Measurements from ENCODE around the gene GNG3.

Gene GNG3

GRCh38 chr11:62715150-62716130 is 8.0 kb downstream of the GNG3 start:
- H4K20me1 ChIP-seq (ENCODE audit: insufficient read depth, low read length, poor library complexity, severe bottlenecking), result peaks cover 73% of the 10 kb centered on the region
- TF ChIP-seq, protein P1, sequence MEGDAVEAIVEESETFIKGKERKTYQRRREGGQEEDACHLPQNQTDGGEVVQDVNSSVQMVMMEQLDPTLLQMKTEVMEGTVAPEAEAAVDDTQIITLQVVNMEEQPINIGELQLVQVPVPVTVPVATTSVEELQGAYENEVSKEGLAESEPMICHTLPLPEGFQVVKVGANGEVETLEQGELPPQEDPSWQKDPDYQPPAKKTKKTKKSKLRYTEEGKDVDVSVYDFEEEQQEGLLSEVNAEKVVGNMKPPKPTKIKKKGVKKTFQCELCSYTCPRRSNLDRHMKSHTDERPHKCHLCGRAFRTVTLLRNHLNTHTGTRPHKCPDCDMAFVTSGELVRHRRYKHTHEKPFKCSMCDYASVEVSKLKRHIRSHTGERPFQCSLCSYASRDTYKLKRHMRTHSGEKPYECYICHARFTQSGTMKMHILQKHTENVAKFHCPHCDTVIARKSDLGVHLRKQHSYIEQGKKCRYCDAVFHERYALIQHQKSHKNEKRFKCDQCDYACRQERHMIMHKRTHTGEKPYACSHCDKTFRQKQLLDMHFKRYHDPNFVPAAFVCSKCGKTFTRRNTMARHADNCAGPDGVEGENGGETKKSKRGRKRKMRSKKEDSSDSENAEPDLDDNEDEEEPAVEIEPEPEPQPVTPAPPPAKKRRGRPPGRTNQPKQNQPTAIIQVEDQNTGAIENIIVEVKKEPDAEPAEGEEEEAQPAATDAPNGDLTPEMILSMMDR (conservative IDR thresholded peaks at IDR 0.05; ENCODE audit: low read length), result no peak; the same call in 1 of the 2 replicates
- no peak for TF ChIP-seq EZH2phosphoT487 (IDR thresholded peaks at IDR 0.05; ENCODE audit: borderline replicate concordance)
- H2AFZ ChIP-seq (ENCODE audit: low read length), result no peak overlapping the region
- H3K27me3 ChIP-seq (ENCODE audit: insufficient read depth, low read length, poor library complexity, severe bottlenecking), result no peaks in the 10 kb centered on the region
- H3F3A ChIP-seq (ENCODE audit: low read depth), result peaks cover 7% of the 10 kb centered on the region; the same call in 1 of the 2 replicates
- H3K36me3 ChIP-seq (ENCODE audit: insufficient read depth, low read length), result peaks cover 94% of the 10 kb centered on the region
- no peak overlapping the region for H3K4me3 ChIP-seq (ENCODE audit: low read length, poor library complexity, severe bottlenecking)
- H3K79me2 ChIP-seq (ENCODE audit: insufficient read depth, low read length), result peaks cover 69% of the 10 kb centered on the region
- H3K9me3 ChIP-seq (ENCODE audit: insufficient read depth, low read depth, low read length), result no peaks in the 10 kb centered on the region
- H3K9me2 ChIP-seq (replicated peaks; ENCODE audit: low read depth, low read length), result no peaks in the 10 kb centered on the region
- no peak overlapping the region for H3K4me2 ChIP-seq (ENCODE audit: low read depth, low read length, poor library complexity, severe bottlenecking)
- no peak overlapping the region for H3K9ac ChIP-seq (ENCODE audit: low read depth, low read length, poor library complexity, severe bottlenecking)
- H3K4me1 ChIP-seq (ENCODE audit: insufficient read depth, low read length, poor library complexity, severe bottlenecking), result peaks cover 6% of the 10 kb centered on the region

DNA sequence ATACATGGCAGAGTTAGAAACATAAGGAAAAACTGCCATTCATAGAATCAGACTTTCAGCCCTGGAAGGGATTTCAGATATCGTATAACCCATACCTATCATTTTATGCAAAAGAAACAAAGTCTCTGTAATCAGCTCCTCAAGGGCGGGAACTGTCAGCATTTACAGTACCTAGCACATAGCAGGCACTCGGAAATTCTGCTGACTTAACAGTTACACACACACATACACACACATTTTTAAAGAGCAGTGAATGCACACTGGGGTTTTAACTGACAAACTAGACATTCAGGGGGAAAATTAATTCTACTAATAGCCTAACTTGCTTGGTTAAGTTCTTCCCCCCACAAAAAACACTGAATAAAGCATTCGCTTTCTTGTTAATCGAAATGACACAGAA is 8.7 kb downstream of the GNG3 start:
- peak overlapping the region; percentile 6 for H3K4me2 ChIP-seq (ENCODE audit: low read depth, low read length, poor library complexity, severe bottlenecking)
- H2AFZ ChIP-seq (ENCODE audit: low read length), result no peak overlapping the region
- no peak for TF ChIP-seq EZH2phosphoT487 (IDR thresholded peaks at IDR 0.05; ENCODE audit: borderline replicate concordance)
- TF ChIP-seq, protein P1 (conservative IDR thresholded peaks at IDR 0.05; ENCODE audit: low read length), result no peak
- peaks cover 10% of the 10 kb centered on the region for H3K4me1 ChIP-seq (ENCODE audit: insufficient read depth, low read length, poor library complexity, severe bottlenecking)
- peaks cover 77% of the 10 kb centered on the region for H3K79me2 ChIP-seq (ENCODE audit: insufficient read depth, low read length)
- no peaks in the 10 kb centered on the region for H3K27me3 ChIP-seq (ENCODE audit: insufficient read depth, low read length, poor library complexity, severe bottlenecking)
- H4K20me1 ChIP-seq (ENCODE audit: insufficient read depth, low read length, poor library complexity, severe bottlenecking), result peaks cover 77% of the 10 kb centered on the region
- peaks cover 7% of the 10 kb centered on the region; the same call in 1 of the 2 replicates for H3F3A ChIP-seq (ENCODE audit: low read depth)
- peaks cover 96% of the 10 kb centered on the region for H3K36me3 ChIP-seq (ENCODE audit: insufficient read depth, low read length)
- no peaks in the 10 kb centered on the region for H3K9me3 ChIP-seq (ENCODE audit: insufficient read depth, low read depth, low read length)
- no peak overlapping the region for H3K4me3 ChIP-seq (ENCODE audit: low read length, poor library complexity, severe bottlenecking)
- no peaks in the 10 kb centered on the region for H3K9me2 ChIP-seq (replicated peaks; ENCODE audit: low read depth, low read length)
- H3K9ac ChIP-seq (ENCODE audit: low read depth, low read length, poor library complexity, severe bottlenecking), result peak overlapping the region; percentile 10

DNA sequence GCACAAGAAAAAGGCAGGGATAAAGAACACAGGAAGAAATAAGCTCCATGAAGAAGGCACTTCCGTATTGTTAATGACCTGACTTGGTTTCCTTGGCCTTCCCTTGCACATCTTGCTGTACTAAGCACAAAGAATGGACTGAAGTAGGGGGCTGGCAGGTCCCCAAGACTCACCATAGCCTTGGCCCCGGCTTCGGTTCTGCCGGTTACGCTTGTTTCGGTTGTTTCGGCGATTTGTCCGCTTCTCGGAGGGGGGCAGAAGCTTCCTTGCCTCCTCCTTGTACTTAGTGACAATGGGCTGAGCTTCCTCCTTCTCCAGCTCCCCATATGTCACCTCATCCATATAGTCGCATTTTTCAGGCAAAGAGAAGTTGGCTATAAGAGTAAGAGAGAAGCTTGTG is 9.3 kb downstream of the GNG3 start:
- TF ChIP-seq EZH2phosphoT487 (IDR thresholded peaks at IDR 0.05; ENCODE audit: borderline replicate concordance), result no peak
- TF ChIP-seq, protein P1 (conservative IDR thresholded peaks at IDR 0.05; ENCODE audit: low read length), result no peak
- no peaks in the 10 kb centered on the region for H3K27me3 ChIP-seq (ENCODE audit: insufficient read depth, low read length, poor library complexity, severe bottlenecking)
- peaks cover 97% of the 10 kb centered on the region for H3K36me3 ChIP-seq (ENCODE audit: insufficient read depth, low read length)
- H3K4me1 ChIP-seq (ENCODE audit: insufficient read depth, low read length, poor library complexity, severe bottlenecking), result peaks cover 13% of the 10 kb centered on the region
- H3K4me2 ChIP-seq (ENCODE audit: low read depth, low read length, poor library complexity, severe bottlenecking), result peak overlapping the region; percentile 6
- H3K9me3 ChIP-seq (ENCODE audit: insufficient read depth, low read depth, low read length), result no peaks in the 10 kb centered on the region
- H4K20me1 ChIP-seq (ENCODE audit: insufficient read depth, low read length, poor library complexity, severe bottlenecking), result peaks cover 79% of the 10 kb centered on the region
- no peak overlapping the region for H3K4me3 ChIP-seq (ENCODE audit: low read length, poor library complexity, severe bottlenecking)
- peaks cover 7% of the 10 kb centered on the region; the same call in 1 of the 2 replicates for H3F3A ChIP-seq (ENCODE audit: low read depth)
- H2AFZ ChIP-seq (ENCODE audit: low read length), result no peak overlapping the region
- H3K9me2 ChIP-seq (replicated peaks; ENCODE audit: low read depth, low read length), result no peaks in the 10 kb centered on the region
- no peak overlapping the region for H3K9ac ChIP-seq (ENCODE audit: low read depth, low read length, poor library complexity, severe bottlenecking)
- H3K79me2 ChIP-seq (ENCODE audit: insufficient read depth, low read length), result peaks cover 83% of the 10 kb centered on the region
